GM12872 (cell line): ENCODE results near the gene TCF7L2.

Experiments used
- TF ChIP-seq, protein P1 (sequence below): IDR thresholded peaks from 3 replicates; pipeline ENCODE4 v1.5.1; 2011; ENCODE audit warnings: low read depth, mild to moderate bottlenecking, low read length, moderate library complexity; ENCODE audit not compliant: insufficient read depth

Gene TCF7L2

DNA sequence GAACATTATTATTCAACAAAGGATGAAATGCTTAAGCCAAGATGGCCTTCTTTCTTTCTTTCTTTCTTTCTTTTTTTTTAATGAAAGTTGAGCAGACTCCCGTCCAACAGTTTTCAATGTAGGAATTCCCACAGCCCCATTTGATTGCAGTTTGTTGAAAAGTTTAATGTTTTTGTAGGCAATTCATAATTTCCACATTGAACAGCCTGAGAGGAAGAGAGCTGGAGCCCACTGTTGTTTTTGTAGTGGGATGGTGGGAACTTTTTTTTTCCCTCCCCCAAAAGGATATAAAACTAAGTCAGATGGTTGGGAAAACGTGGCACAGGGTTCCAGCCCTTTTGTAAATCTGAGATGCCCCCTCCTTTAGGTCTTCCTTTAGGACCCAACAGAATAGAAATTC, 86.6 kb downstream of the TCF7L2 start:
- TF ChIP-seq, protein P1, sequence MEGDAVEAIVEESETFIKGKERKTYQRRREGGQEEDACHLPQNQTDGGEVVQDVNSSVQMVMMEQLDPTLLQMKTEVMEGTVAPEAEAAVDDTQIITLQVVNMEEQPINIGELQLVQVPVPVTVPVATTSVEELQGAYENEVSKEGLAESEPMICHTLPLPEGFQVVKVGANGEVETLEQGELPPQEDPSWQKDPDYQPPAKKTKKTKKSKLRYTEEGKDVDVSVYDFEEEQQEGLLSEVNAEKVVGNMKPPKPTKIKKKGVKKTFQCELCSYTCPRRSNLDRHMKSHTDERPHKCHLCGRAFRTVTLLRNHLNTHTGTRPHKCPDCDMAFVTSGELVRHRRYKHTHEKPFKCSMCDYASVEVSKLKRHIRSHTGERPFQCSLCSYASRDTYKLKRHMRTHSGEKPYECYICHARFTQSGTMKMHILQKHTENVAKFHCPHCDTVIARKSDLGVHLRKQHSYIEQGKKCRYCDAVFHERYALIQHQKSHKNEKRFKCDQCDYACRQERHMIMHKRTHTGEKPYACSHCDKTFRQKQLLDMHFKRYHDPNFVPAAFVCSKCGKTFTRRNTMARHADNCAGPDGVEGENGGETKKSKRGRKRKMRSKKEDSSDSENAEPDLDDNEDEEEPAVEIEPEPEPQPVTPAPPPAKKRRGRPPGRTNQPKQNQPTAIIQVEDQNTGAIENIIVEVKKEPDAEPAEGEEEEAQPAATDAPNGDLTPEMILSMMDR = no peak

- TF ChIP-seq, protein P1 = no peak
Observed at GRCh38 chr10:113037218-113037617, 87.2 kb downstream of the TCF7L2 start.

- TF ChIP-seq, protein P1 = no peak
Observed at GRCh38 chr10:113038183-113038582, 88.1 kb downstream of the TCF7L2 start.

GRCh38 chr10:113038985-113039384, 88.9 kb downstream of the TCF7L2 start:
- TF ChIP-seq, protein P1 = no peak

GRCh38 chr10:113041324-113041723, 91.3 kb downstream of the TCF7L2 start:
- TF ChIP-seq, protein P1 = no peak

DNA sequence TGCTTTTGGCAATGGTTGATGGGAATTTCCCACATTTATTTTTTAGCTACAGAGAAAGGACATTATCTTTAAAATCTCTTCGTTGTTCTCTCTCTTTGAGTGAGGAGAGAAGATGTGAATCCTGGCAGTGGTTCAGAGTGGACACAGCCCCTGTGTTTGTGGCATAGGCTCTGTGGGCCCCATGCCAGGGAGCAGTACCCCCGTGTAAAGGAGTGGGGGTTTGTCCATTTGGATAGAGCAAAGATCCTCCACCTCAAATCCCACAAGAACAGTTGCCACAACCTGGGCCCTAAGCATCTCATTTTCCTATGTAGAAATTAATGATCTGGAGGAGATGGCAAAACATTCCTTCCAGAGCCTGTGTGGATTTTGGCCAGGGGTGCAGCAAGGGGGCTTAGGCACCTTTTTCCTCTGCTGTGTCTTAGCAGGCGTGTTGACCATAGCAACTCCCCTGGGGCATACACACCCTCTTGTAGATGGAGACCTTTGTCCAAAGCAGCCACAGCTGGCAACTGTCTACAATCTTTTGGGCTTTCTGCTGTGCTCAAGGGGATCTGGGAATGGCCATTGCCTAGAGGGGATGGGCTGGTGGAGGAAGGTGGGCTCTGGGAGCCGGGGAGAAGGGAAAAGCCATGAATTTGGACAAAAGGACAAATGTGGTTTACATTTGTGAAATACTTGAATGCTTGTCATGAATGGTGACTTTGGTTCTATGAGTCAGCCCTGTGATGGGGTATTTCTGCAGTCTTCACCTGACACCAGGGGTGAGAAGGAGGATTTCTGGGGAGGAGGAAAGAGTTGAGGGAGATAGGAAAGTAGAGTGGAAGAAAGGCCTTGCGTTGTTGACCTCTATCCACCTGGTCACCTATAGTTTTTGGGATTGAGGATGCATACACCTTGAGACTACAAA, 92.0 kb downstream of the TCF7L2 start:
- TF ChIP-seq, protein P1 = no peak

GRCh38 chr10:113042868-113043267, 92.8 kb downstream of the TCF7L2 start:
- TF ChIP-seq, protein P1 = no peak
